DND-41 (cell line): ENCODE measurements around the gene ALOX12B.
"Not testable (repeated sequence)": the region's sequence is repeated elsewhere in the genome, so short reads cannot be mapped to it uniquely, and the experiment has no call there.

ENCODE experiments used
- ATAC-seq: fragments of 200-7000 bp; cut with Tn5 transposase; 3 replicates; pipeline ENCODE4 v1.9.1; 2021; ENCODE audit warnings: low read depth; ENCODE audit not compliant: insufficient read depth
- DNase-seq: peaks from one replicate; pipeline ENCODE4 v3.0.0-alpha.2; 2020
- H2AFZ ChIP-seq: 2 replicates; pipeline ENCODE4 v1.6.0; 2012; ENCODE audit warnings: low read depth, low read length
- H3K27ac ChIP-seq: 2 replicates; pipeline ENCODE4 v1.5.1; 2012; ENCODE audit warnings: low read length, inconsistent platforms
- H3K27me3 ChIP-seq: fragments of 200-600 bp; sonication (generic); 2 replicates; pipeline ENCODE4 v1.6.0; 2012; ENCODE audit warnings: low read length, mild to moderate bottlenecking, inconsistent platforms; ENCODE audit not compliant: insufficient read depth, poor library complexity
- H3K36me3 ChIP-seq: 2 replicates; pipeline ENCODE4 v1.5.1; 2012; ENCODE audit warnings: low read length, inconsistent platforms; ENCODE audit not compliant: insufficient read depth
- H3K4me1 ChIP-seq: 2 replicates; pipeline ENCODE4 v1.5.1; 2012; ENCODE audit warnings: mild to moderate bottlenecking, low read length; ENCODE audit not compliant: insufficient read depth
- H3K4me2 ChIP-seq: 2 replicates; pipeline ENCODE4 v1.6.0; 2012; ENCODE audit warnings: mild to moderate bottlenecking, moderate library complexity, low read length, inconsistent platforms; ENCODE audit not compliant: insufficient read depth
- H3K4me3 ChIP-seq, 2 experiments: fragments of 200-600 bp in 1 of 2; shearing (Covaris generic) in 1 of 2; 2 replicates each; pipeline ENCODE4 v1.5.1; 2012 to 2016; ENCODE audit warnings: inconsistent platforms in 2 of 2, low read length in 2 of 2, mild to moderate bottlenecking in 2 of 2, low read depth in 1 of 2, moderate library complexity in 1 of 2
- H3K79me2 ChIP-seq: 2 replicates; pipeline ENCODE4 v1.6.0; 2012; ENCODE audit warnings: low read length, inconsistent platforms; ENCODE audit not compliant: insufficient read depth
- H3K9ac ChIP-seq: 2 replicates; pipeline ENCODE4 v1.6.0; 2012; ENCODE audit warnings: low read depth, mild to moderate bottlenecking, inconsistent platforms, low read length, moderate library complexity
- H3K9me3 ChIP-seq: 2 replicates; pipeline ENCODE4 v1.5.1; 2012; ENCODE audit warnings: low read length, moderate library complexity, mild to moderate bottlenecking, inconsistent platforms; ENCODE audit not compliant: insufficient read depth, severe bottlenecking
- H4K20me1 ChIP-seq: 2 replicates; pipeline ENCODE4 v1.6.0; 2012; ENCODE audit warnings: low read length; ENCODE audit not compliant: insufficient read depth
- EZH2 ChIP-seq: IDR thresholded peaks from 3 replicates; pipeline ENCODE4 v1.6.1; 2012; ENCODE audit warnings: borderline replicate concordance, low read depth, mild to moderate bottlenecking, moderate library complexity, low read length, inconsistent platforms; ENCODE audit not compliant: severe bottlenecking
- TF ChIP-seq, protein P1 (sequence below): IDR thresholded peaks from 2 replicates; pipeline ENCODE4 v1.5.1; 2012; ENCODE audit warnings: borderline replicate concordance, low read length, moderate library complexity, mild to moderate bottlenecking; ENCODE audit not compliant: poor library complexity, severe bottlenecking; ENCODE audit errors: extremely low read depth

Gene ALOX12B

GRCh38 chr17:8062435-8062806 is 25.1 kb downstream of the ALOX12B start:
- Histone ChIP-seq H2AFZ (no peak overlapping the region), H3K9me3 (no peaks in the 10 kb centered on the region), H4K20me1 (no peaks in the 10 kb centered on the region), H3K4me1 (peaks cover 2% of the 10 kb centered on the region; the same call in 1 of the 2 replicates), H3K27me3 (peaks cover 23% of the 10 kb centered on the region), H3K9ac (no peak overlapping the region), H3K4me3 (no peak overlapping the region), H3K4me2 (no peak overlapping the region), H3K36me3 (no peaks in the 10 kb centered on the region), H3K79me2 (no peaks in the 10 kb centered on the region), H3K27ac (no peak overlapping the region)
- DNase-seq = no peak
- TF ChIP-seq, protein P1, sequence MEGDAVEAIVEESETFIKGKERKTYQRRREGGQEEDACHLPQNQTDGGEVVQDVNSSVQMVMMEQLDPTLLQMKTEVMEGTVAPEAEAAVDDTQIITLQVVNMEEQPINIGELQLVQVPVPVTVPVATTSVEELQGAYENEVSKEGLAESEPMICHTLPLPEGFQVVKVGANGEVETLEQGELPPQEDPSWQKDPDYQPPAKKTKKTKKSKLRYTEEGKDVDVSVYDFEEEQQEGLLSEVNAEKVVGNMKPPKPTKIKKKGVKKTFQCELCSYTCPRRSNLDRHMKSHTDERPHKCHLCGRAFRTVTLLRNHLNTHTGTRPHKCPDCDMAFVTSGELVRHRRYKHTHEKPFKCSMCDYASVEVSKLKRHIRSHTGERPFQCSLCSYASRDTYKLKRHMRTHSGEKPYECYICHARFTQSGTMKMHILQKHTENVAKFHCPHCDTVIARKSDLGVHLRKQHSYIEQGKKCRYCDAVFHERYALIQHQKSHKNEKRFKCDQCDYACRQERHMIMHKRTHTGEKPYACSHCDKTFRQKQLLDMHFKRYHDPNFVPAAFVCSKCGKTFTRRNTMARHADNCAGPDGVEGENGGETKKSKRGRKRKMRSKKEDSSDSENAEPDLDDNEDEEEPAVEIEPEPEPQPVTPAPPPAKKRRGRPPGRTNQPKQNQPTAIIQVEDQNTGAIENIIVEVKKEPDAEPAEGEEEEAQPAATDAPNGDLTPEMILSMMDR = no peak
- TF ChIP-seq EZH2 = no peak
- no peak for ATAC-seq

DNA sequence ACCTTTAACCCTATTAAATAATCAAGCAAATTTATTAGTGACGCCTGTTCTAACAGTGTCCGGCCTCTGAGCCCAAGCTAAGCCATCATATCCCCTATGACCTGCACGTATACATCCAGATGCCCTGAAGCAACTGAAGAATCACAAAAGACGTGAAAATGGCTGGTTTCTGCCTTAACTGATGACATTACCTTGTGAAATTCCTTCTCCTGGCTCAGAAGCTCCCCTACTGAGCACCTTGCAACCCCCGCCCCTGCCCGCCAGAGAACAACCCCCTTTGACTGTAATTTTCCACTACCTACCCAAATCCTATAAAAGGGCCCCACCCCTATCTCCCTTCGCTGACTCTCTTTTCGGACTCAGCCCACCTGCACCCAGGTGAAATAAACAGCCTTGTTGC is 25.7 kb downstream of the ALOX12B start:
- H3K27me3 ChIP-seq = peaks cover 19% of the 10 kb centered on the region

GRCh38 chr17:8060274-8060673 is 27.2 kb downstream of the ALOX12B start:
- Histone ChIP-seq H2AFZ (no peak overlapping the region), H3K27me3 (peaks cover 13% of the 10 kb centered on the region), H3K9me3 (no peaks in the 10 kb centered on the region)

More for the DNA sequence above, 25.7 kb downstream of the ALOX12B start:
- H3K9ac ChIP-seq, H3K4me1 ChIP-seq, H3K27ac ChIP-seq, H4K20me1 ChIP-seq, ATAC-seq, H2AFZ ChIP-seq, H3K4me2 ChIP-seq, H3K79me2 ChIP-seq, H3K4me3 ChIP-seq, H3K9me3 ChIP-seq, DNase-seq, H3K36me3 ChIP-seq: not testable (repeated sequence)

GRCh38 chr17:8059131-8059530 is 28.4 kb downstream of the ALOX12B start:
- ATAC-seq (no peak), DNase-seq (no peak)
- no peak overlapping the region for H3K27ac ChIP-seq
- no peak overlapping the region for H2AFZ ChIP-seq
- H3K9ac ChIP-seq = no peak overlapping the region
- H3K4me1 ChIP-seq = peaks cover 5% of the 10 kb centered on the region; the same call in 1 of the 2 replicates
- no peaks in the 10 kb centered on the region for H3K9me3 ChIP-seq
- no peak overlapping the region for H3K4me3 ChIP-seq
- no peaks in the 10 kb centered on the region for H3K79me2 ChIP-seq
- H4K20me1 ChIP-seq = no peaks in the 10 kb centered on the region
- no peaks in the 10 kb centered on the region for H3K36me3 ChIP-seq
- H3K27me3 ChIP-seq = peaks cover 13% of the 10 kb centered on the region
- H3K4me2 ChIP-seq = no peak overlapping the region
- no peak for TF ChIP-seq EZH2
- TF ChIP-seq, protein P1 = no peak

More at GRCh38 chr17:8060274-8060673, 27.2 kb downstream of the ALOX12B start:
- DNase-seq = peak; percentile 63
- Histone ChIP-seq H4K20me1 (no peaks in the 10 kb centered on the region), H3K36me3 (no peaks in the 10 kb centered on the region), H3K4me3 (no peak overlapping the region), H3K4me2 (no peak overlapping the region), H3K79me2 (no peaks in the 10 kb centered on the region), H3K27ac (no peak overlapping the region), H3K9ac (no peak overlapping the region), H3K4me1 (peaks cover 5% of the 10 kb centered on the region; the same call in 1 of the 2 replicates)
- TF ChIP-seq, protein P1 = peak; percentile 81
- no peak for TF ChIP-seq EZH2
- peak; percentile 68; the same call in 2 of the 3 replicates for ATAC-seq
